Activated naive CD8-positive, alpha-beta T cell treated with anti-CD3 and anti-CD28 coated beads for 36 hours (primary cell): ENCODE results near the gene NUCB2. TPM values are rescaled to one million over a fixed set of nuclear protein-coding genes. Genes with fewer than 3 reads are reported as not detected.

Experiments used
- DNase-seq: peaks from one replicate; pipeline ENCODE4 v3.0.0; 2021
- H3K27ac Mint-ChIP-seq: one replicate; pipeline ENCODE4 v1.8.0; 2022; ENCODE audit warnings: mild to moderate bottlenecking, moderate library complexity, mixed read lengths
- H3K27me3 Mint-ChIP-seq: one replicate; pipeline ENCODE4 v1.8.0; 2022; ENCODE audit warnings: mild to moderate bottlenecking, mixed read lengths
- H3K36me3 Mint-ChIP-seq: one replicate; pipeline ENCODE4 v1.8.0; 2021; ENCODE audit warnings: mild to moderate bottlenecking, mixed read lengths
- H3K4me1 Mint-ChIP-seq: one replicate; pipeline ENCODE4 v1.8.0; 2021; ENCODE audit warnings: mixed read lengths
- H3K4me3 Mint-ChIP-seq: one replicate; pipeline ENCODE4 v1.8.0; 2022; ENCODE audit warnings: mild to moderate bottlenecking, moderate library complexity, mixed read lengths
- H3K9me3 Mint-ChIP-seq: one replicate; pipeline ENCODE4 v1.8.0; 2022; ENCODE audit warnings: mixed read lengths
- total RNA-seq, 2 experiments: library from RNA; stranded (reverse); gene quantifications; one replicate each; pipeline ENCODE4 v1.2.3, GENCODE V29; 2021

Gene NUCB2
- total RNA-seq, 2 experiments from 2014 or later: 78.5 to 88.8 TPM

GRCh38 chr11:17376493-17376892, 100.0 kb downstream of the NUCB2 start:
- DNase-seq: no peak
- H3K27me3 Mint-ChIP-seq: no peaks in the 10 kb centered on the region
- H3K27ac Mint-ChIP-seq: no peak overlapping the region
- no peaks in the 10 kb centered on the region for H3K4me1 Mint-ChIP-seq
- no peak overlapping the region for H3K4me3 Mint-ChIP-seq
- H3K9me3 Mint-ChIP-seq: peaks cover 16% of the 10 kb centered on the region
- peaks cover 30% of the 10 kb centered on the region for H3K36me3 Mint-ChIP-seq

- H3K4me3 Mint-ChIP-seq: no peak overlapping the region
- no peaks in the 10 kb centered on the region for H3K27me3 Mint-ChIP-seq
- no peak for DNase-seq
- no peak overlapping the region for H3K27ac Mint-ChIP-seq
- H3K9me3 Mint-ChIP-seq: peaks cover 1% of the 10 kb centered on the region
- no peaks in the 10 kb centered on the region for H3K4me1 Mint-ChIP-seq
- H3K36me3 Mint-ChIP-seq: peaks cover 8% of the 10 kb centered on the region
Observed at GRCh38 chr11:17378655-17379054, 102.1 kb downstream of the NUCB2 start.

- no peaks in the 10 kb centered on the region for H3K4me1 Mint-ChIP-seq
- H3K27me3 Mint-ChIP-seq: no peaks in the 10 kb centered on the region
- peaks cover 1% of the 10 kb centered on the region for H3K9me3 Mint-ChIP-seq
- H3K27ac Mint-ChIP-seq: no peak overlapping the region
- no peak for DNase-seq
- no peak overlapping the region for H3K4me3 Mint-ChIP-seq
- H3K36me3 Mint-ChIP-seq: peaks cover 2% of the 10 kb centered on the region
Observed at GRCh38 chr11:17379383-17380180, 103.0 kb downstream of the NUCB2 start.

GRCh38 chr11:17381156-17381555, 104.6 kb downstream of the NUCB2 start:
- H3K36me3 Mint-ChIP-seq: no peaks in the 10 kb centered on the region
- H3K9me3 Mint-ChIP-seq: peaks cover 1% of the 10 kb centered on the region
- H3K27me3 Mint-ChIP-seq: no peaks in the 10 kb centered on the region
- H3K4me3 Mint-ChIP-seq: no peak overlapping the region
- H3K27ac Mint-ChIP-seq: no peak overlapping the region
- H3K4me1 Mint-ChIP-seq: no peaks in the 10 kb centered on the region
- no peak for DNase-seq

Other genes with a start within 250 kb of the NUCB2 start
- gene RPS13, start 199.1 kb upstream of the NUCB2 start, total RNA-seq: 1,000 to 10,000 TPM; 1,699 to 1,750 TPM
- gene PIK3C2A, start 68.8 kb upstream of the NUCB2 start, total RNA-seq: 10 to 100 TPM; 27.8 to 28.5 TPM
- gene NCR3LG1, start 75.1 kb downstream of the NUCB2 start, total RNA-seq: 1 to 10 TPM; 5.0 TPM
- under 1 TPM; 0.56 to 0.74 TPM for gene KCNJ11, start 111.9 kb downstream of the NUCB2 start, total RNA-seq
- gene ABCC8, start 200.1 kb downstream of the NUCB2 start, total RNA-seq: not detected